ENCODE data around the gene MYL10.

GRCh38 chr7:101602082-101602481, 27.0 kb downstream of the MYL10 start:
- TF ChIP-seq POLR2A (IDR thresholded peaks at IDR 0.05) (no peak), CTCF (IDR thresholded peaks at IDR 0.05 in 4 of 5, conservative IDR thresholded peaks at IDR 0.05 in 1 of 5) (no peak)
